Measurements from ENCODE around the gene HOXD12.

- TF ChIP-seq CTCF (IDR thresholded peaks at IDR 0.05; ENCODE audit: low read depth, low read length) = no peak
- TF ChIP-seq POLR2A (IDR thresholded peaks at IDR 0.05; ENCODE audit: extremely low read depth, insufficient read length) = no peak
- TF ChIP-seq, protein P1, sequence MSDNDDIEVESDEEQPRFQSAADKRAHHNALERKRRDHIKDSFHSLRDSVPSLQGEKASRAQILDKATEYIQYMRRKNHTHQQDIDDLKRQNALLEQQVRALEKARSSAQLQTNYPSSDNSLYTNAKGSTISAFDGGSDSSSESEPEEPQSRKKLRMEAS (IDR thresholded peaks at IDR 0.05; ENCODE audit: low read depth, low read length) = no peak
- TF ChIP-seq MYC (IDR thresholded peaks at IDR 0.05; ENCODE audit: low read depth, low read length) = no peak
These were observed 4.9 kb downstream of the HOXD12 start for GRCh38 chr2:176104316-176105077.
